Mammary epithelial cell (primary cell): ENCODE results near the gene THSD7A.

ENCODE experiments used
- CTCF ChIP-seq, 2 donors: IDR thresholded peaks in 1 of 2; conservative IDR thresholded peaks in 1 of 2; 2 replicates each; pipeline ENCODE4 v1.5.1; 2011 to 2012; ENCODE audit warnings: inconsistent platforms in 2 of 2, low read length in 2 of 2, mild to moderate bottlenecking in 2 of 2, control low read depth in 1 of 2, low read depth in 1 of 2; ENCODE audit not compliant: insufficient read depth in 1 of 2; ENCODE audit errors: extremely low read depth in 1 of 2
- EZH2 ChIP-seq: IDR thresholded peaks from 2 replicates; pipeline ENCODE4 v1.6.1; 2012; ENCODE audit warnings: low read length, inconsistent platforms, borderline replicate concordance

GRCh38 chr7:11540271-11540761, 291.7 kb downstream of the THSD7A start:
- no peak for TF ChIP-seq CTCF (conservative IDR thresholded peaks at IDR 0.05 in 1 of 2, IDR thresholded peaks at IDR 0.05 in 1 of 2; ENCODE audit: extremely low read depth in 1 of 2, insufficient read depth in 1 of 2, low read depth in 1 of 2, low read length in 2 of 2)
- TF ChIP-seq EZH2 = no peak
